A549 treated with CORT108297 at 1 μM for 4 hours (cell line): ENCODE results near the gene POFUT1. TPM values are rescaled to one million over a fixed set of nuclear protein-coding genes. Genes with fewer than 3 reads are reported as not detected.

Experiments used
- total RNA-seq: library from RNA; stranded (reverse); fragments of 200-300 nt; extraction: Qiagen RNA extraction; gene quantifications from 5 replicates; pipeline ENCODE4 v1.2.3, GENCODE V29; 2022

POFUT1 gene
- 37.0 to 47.3 TPM (median 42.1 TPM) in 5 replicates for total RNA-seq

GRCh38 chr20:32207626-32208498 is at the start of gene POFUT1, which contains the start of gene PLAGL2:
TSS of gene POFUT1 (plus strand) at chr20:32207880. CDS start at chr20:32207942, 62 bp downstream.
TSS of gene PLAGL2 (minus strand) at chr20:32207743. CDS start at chr20:32202178, 5,565 bp downstream.

GRCh38 chr20:32277361-32278198 is 69.9 kb downstream of the POFUT1 start, which contains the start of gene KIF3B:
TSS of gene KIF3B (plus strand) at chr20:32277651. CDS start at chr20:32309778, 32,127 bp downstream.

Other genes with a start within 250 kb of the POFUT1 start
- gene XKR7, start 239.7 kb upstream of the POFUT1 start, total RNA-seq, result 0.02 TPM in 1 of 5 replicates, not detected in the others
- gene CCM2L, start 197.4 kb upstream of the POFUT1 start, total RNA-seq, result 0.33 to 0.68 TPM (median 0.55 TPM) in 5 replicates
- gene HCK, start 155.6 kb upstream of the POFUT1 start, total RNA-seq, result 0.03 to 0.16 TPM (median 0.12 TPM) in 3 of 5 replicates, not detected in the others
- 33.6 to 39.4 TPM (median 38.7 TPM) in 5 replicates for gene TM9SF4, start 98.2 kb upstream of the POFUT1 start, total RNA-seq
- gene PLAGL2, start 137 bp upstream of the POFUT1 start, total RNA-seq, result 11.4 to 12.9 TPM (median 12.6 TPM) in 5 replicates
- 22.1 to 26.6 TPM (median 25.8 TPM) in 5 replicates for gene KIF3B, start 69.8 kb downstream of the POFUT1 start, total RNA-seq
- gene ASXL1, start 150.5 kb downstream of the POFUT1 start, total RNA-seq, result 28.8 to 36.3 TPM (median 33.7 TPM) in 5 replicates